Limb (tissue), 2 donors: ENCODE measurements around the gene KRT76.

Source experiments
- DNase-seq, 2 donors: peaks; one replicate each; pipeline ENCODE4 v3.0.0-alpha.2; 2016; ENCODE audit errors: extremely low spot score in 2 of 2

KRT76 gene

GRCh38 chr12:52813203-52813819 is 36.2 kb upstream of the KRT76 start:
- DNase-seq, result no peak

GRCh38 chr12:52812749-52813148 is 35.6 kb upstream of the KRT76 start:
- no peak for DNase-seq

- no peak for DNase-seq
These were observed 34.9 kb upstream of the KRT76 start for GRCh38 chr12:52812073-52812400.

- DNase-seq, result no peak
These were observed 34.3 kb upstream of the KRT76 start for GRCh38 chr12:52811191-52812072.

- no peak for DNase-seq
These were observed 33.4 kb upstream of the KRT76 start for GRCh38 chr12:52810554-52810953.

GRCh38 chr12:52809166-52809565 is 32.0 kb upstream of the KRT76 start:
- no peak for DNase-seq

- DNase-seq, result no peak
These were observed 31.5 kb upstream of the KRT76 start for GRCh38 chr12:52808573-52809160.

GRCh38 chr12:52807544-52808470 is 30.7 kb upstream of the KRT76 start:
- DNase-seq, result no peak

- DNase-seq, result no peak
These were observed 29.8 kb upstream of the KRT76 start for GRCh38 chr12:52806821-52807543.

GRCh38 chr12:52806169-52806811 is 29.1 kb upstream of the KRT76 start:
- DNase-seq, result no peak

- no peak for DNase-seq
These were observed 28.6 kb upstream of the KRT76 start for GRCh38 chr12:52805739-52806138.

- DNase-seq, result no peak
These were observed 27.9 kb upstream of the KRT76 start for GRCh38 chr12:52805000-52805399.

- no peak for DNase-seq
These were observed 25.3 kb upstream of the KRT76 start for GRCh38 chr12:52802442-52802841.

- no peak for DNase-seq
These were observed 24.6 kb upstream of the KRT76 start for GRCh38 chr12:52801773-52802172.

GRCh38 chr12:52800259-52800917 is 23.2 kb upstream of the KRT76 start:
- DNase-seq, result no peak

- DNase-seq, result no peak
These were observed 22.5 kb upstream of the KRT76 start for GRCh38 chr12:52799505-52800211.

GRCh38 chr12:52798671-52799504 is 21.7 kb upstream of the KRT76 start:
- no peak for DNase-seq

- no peak for DNase-seq
These were observed 21.0 kb upstream of the KRT76 start for GRCh38 chr12:52798003-52798670.
